ENCODE measurements around the gene ZNF44.

The ZNF44 gene

DNA sequence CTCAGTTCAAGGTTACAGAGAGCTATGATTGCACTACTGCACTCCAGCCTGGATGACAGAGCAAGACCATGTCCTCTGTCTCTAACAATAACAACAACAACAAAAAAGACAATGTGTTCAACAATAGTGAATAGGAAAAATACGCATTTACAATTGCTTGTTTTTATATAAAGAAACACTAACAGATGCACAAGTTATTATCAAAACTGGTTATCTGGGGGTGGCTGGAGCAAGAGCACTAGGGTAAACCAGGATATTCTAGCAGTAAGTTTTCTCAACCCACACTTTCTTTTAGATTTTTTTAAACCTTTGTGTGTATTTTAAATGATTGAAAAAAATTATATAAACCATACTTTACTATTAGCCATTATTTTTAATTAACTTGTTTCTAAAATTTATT is 33.1 kb downstream of the ZNF44 start:
- no peak for DNase-seq (ENCODE audit: low read depth in 2 of 2)

DNA sequence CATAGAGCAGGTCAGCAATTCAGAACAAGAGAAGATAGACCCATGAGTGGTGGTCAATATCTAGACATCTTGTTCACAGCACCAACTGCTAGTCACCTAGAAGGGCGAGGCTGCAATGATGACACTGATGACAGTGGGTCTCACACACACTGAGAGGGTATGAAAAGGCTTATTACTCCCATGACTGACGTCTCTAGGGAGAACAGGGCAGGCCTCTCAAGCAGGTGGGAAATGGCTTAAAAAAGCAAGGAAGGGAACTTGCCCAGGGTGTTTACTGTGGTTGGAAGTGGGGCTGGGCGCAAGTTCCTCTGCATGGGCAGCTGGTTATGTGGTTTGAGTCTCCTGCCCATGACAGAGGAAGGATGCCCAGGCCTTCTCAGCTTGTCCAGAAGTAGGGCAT is 33.8 kb downstream of the ZNF44 start:
- DNase-seq (ENCODE audit: low read depth in 2 of 2) = no peak

DNA sequence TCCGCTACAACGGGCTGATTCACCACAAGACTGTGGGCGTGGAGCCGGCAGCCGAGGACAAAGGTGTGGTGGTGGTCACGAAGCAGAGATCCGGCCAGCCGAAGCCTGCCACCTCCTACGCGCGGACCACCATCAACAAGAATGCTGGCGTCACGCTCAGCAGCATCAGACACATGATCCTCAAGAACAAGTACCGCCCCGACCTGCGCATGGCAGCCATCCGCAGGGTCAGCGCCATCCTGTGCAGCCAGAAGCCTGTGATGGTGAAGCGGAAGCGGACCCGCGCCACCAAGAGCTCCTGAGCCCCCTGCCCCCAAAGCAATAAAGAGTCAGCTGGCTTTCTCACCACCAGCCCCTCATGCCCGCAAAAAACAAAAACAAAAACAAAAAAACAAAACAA is 34.4 kb downstream of the ZNF44 start:
- no peak for DNase-seq (ENCODE audit: low read depth in 2 of 2)

DNA sequence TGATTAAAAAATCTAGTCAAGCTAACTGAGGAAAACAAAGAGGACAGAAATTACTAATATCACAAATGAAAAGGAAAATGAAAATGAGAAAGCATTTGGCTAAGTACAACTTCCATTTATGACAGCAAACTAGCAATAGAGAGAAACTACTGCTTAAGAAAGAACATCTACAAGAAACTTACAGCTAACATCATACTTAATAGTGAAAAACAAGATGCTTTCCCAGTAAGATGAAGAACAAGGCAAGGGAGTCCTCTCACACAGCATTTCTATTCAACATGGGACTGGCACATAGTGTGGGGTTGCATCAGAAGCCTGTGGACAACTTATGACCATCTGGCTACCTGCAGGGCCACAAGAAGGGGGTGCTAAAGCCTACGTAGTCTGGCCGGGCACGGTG is 39.3 kb downstream of the ZNF44 start:
- no peak for DNase-seq (ENCODE audit: low read depth in 2 of 2)

DNA sequence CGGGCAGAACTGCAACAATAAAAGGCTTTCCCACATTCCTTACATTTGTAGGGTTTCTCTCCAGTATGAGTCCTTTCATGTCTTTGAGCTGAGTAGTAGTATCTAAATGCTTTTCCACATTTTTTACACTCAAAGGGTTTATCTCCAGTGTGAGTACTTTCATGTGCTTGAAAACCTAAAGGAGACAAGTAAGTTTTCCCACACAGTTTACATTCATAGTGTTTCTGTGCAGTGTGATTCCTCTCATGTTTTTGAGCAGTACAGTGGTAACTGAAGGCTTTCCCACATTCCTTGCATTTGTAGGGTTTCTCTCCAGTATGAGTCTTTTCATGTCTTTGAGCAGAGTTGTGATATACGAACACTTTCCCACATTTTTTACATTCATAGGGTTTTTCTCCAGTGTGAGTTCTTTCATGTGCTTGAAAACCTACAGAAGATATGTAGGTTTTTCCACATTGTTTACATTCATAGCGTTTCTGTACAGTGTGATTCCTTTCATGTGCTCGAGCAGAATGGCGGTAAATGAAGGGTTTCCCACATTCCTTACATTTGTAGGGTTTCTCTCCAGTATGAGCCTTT is 47.0 kb downstream of the ZNF44 start:
- no peak for DNase-seq (ENCODE audit: low read depth in 2 of 2)

DNA sequence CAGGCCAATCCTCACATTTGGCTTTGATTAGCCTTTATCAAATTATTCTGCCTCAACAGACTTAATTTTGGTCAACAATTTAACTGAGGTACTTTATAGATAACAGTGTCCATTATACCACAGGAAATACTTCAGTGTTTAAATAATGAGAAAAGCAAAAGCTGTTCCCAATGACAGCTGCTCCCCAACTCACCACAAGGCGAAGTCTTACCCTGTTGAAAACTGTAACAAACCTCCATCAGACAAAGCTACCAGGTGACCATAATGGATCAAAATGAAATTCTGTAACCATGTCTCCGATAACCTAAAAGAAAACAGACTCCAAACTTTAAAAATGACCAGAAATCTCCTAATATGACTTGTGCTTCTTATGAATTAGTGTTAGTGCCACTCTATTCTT is 50.3 kb downstream of the ZNF44 start:
- no peak for DNase-seq (ENCODE audit: low read depth in 2 of 2)

DNA sequence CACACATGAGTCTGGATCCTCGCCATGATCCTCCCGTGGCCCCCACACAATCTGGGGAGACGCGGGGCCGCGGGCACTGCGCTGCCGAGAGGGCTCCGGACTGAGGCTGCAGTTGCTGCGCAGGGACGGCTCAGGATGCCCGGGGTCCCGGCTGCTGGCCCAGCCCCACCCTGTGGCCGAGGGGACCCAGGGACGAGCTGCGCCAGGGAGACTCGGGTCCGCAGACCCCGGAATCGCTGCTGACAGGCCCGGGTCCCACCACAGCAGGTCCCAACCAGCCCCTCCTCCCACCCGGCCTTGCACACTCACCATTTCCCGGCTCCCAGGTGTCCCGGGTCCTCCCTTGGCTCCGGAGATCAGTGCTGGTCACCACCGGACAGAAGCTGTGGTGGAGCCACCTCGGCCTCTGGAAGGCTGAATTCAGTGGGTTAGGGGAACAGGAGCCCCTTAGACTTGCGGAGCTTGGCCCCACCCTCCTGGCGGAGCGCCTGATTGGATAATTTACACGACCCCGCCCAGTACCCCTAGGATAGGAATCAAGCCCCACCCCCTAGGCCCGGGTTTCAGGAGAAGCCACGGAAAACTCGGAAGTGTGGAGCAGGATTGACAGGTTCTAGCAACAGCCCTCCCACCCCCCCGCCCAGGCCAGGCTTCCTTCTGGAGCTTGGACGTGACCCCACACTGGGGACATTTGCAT is 57.4 kb downstream of the ZNF44 start:
- DNase-seq (ENCODE audit: low read depth in 2 of 2) = no peak

DNA sequence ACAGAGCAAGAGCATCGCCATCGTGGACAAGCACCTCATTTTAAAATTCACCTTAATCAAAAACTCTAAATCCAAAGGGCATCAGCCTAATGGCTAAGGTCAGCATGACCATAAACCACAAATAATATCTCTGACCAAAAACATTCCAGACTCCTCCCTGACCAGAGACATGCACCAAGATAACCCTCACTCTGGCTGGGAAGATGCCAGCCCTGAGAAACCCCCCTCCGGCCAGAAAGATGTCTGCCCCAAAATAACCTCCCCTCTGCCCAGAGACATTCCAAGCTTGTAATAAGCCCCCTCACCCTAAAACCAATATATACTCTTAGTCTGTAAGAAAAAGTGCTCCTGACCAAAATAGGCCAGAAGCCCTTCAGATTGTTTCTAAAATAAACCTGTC is 61.7 kb downstream of the ZNF44 start:
- DNase-seq (ENCODE audit: low read depth in 2 of 2) = no peak

DNA sequence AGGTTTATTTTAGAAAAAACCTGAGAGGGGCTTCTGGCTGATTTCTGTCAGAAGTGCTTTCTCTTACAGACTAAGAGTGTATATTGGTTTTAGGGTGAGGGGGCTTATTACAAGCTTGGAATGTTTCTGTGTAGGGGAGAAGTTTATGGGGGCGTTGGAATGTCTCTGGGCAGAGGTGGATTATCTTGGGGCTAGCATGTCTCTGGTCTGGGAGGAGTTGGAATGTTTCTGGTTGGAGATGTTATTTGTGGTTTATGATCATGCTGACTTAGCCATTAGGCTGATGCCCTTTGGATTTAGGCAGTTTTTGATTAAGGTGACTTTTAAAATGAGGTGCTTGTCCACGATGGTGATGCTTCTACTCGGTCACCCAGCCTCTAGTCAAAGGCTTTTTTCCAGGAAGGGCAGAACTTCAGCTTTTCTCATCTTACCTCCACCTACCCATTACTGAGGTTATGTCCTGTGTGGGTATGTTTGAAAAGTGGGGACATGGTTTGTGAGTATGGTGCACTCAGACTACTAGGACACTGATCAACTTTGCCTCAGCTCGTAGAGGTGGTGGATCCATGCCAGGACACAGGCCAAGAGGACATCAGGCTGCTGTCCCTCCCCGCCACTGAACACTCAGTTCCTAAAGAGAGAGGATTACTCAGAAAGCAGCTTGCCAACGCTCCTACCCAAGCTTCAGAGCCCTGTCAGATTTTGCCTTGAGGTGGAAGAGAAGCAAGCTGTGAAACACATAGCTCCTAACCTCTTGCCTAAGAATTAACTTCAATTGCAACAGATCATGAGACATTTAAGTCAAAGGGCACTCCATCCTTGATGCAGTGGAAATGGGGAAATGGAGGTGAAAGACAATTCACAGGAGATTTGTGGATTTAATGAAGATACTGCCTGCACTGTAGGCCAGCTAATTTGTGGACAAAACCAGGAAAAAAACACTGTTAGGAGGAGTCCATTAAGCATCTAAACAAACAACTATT is 63.6 kb downstream of the ZNF44 start:
- no peak for DNase-seq (ENCODE audit: low read depth in 2 of 2)

DNA sequence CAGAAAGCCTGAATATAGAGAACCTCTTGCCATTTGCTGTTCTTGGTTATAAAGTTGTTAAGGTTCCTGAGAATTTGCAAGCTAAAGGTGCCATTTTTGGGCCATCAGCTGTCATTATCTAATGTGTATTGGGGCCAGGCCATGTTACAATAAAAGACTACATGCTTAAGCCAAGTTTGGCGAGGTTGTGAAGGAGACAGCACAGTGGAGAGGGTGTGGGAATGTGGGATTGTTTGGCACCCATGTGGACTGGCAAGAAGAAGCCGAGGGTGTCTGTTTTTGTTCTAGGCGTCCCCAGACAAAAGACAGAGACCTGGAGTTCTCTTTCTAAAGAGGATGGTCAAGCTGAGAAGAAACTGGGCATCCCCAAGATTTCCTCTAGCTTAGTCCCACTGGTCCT is 64.7 kb downstream of the ZNF44 start:
- DNase-seq (ENCODE audit: low read depth in 2 of 2) = no peak

DNA sequence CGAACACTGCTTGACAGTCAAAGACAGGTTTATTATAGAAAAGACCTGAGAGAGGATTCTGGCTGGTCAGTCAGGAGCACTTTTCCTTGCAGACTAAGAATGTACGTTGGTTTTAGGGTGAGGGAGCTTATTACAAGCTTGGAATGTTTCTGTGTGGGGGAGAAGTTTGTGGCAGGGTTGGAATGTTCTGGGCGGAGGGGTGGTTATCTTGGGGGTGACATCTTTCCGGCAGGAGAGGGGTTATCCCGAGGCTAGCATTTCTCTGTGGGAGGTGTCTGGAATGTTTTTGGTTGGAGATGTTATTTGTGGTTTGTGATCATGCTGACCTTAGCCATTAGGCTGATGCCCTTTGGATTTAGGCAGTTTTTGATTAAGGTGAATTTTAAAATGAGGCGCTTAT is 70.0 kb downstream of the ZNF44 start:
- no peak for DNase-seq (ENCODE audit: low read depth in 2 of 2)

DNA sequence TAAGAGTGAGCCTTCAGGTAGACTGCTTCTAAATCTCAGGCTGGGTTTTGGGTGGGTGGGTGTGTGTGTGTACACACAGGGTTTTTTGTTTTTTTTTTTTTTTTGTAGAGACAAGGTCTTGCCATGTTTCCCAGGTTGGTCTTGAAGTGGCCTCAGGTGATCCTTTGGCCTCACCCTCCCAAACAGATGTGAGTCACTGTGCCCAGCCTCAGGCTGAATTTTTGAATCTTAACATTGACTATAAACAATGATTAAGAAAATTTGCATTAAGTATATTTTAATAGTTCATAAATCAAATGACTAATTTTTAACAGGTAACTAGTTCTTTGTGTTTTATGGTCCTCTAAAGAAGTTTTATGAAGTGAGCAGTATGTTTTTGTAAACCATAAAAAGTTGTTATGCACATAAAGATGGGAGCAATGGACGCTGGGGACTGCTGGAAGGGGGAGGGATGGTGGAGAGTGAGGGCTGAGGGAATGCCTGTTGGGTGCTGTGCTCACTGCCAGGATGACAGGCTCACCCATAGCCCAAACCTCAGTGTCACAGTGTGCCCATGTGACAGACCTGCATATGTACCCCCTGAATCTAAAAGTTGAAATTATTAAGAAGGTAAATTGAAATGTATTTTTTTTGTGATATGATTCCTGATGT is 71.6 kb downstream of the ZNF44 start:
- DNase-seq (ENCODE audit: low read depth in 2 of 2) = no peak

Data from activated CD8-positive, alpha-beta memory T cell treated with anti-CD3 and anti-CD28 coated beads for 4 hours (primary cell).